KMS-11 (cell line): ENCODE data around the gene PCED1B.

ENCODE experiments used
- H2AFZ ChIP-seq: fragments of 200-600 bp; sonication (generic); 2 replicates; pipeline ENCODE4 v1.6.1; 2016; ENCODE audit warnings: antibody characterized with exemption, mixed run types, low read depth
- H3K27ac ChIP-seq: fragments of 200-600 bp; sonication (generic); 2 replicates; pipeline ENCODE4 v1.6.1; 2016; ENCODE audit warnings: mild to moderate bottlenecking, mixed run types
- H3K27me3 ChIP-seq: fragments of 200-600 bp; sonication (generic); 2 replicates; pipeline ENCODE4 v1.6.1; 2017; ENCODE audit warnings: mild to moderate bottlenecking, low read depth, mixed run types, moderate library complexity; ENCODE audit not compliant: insufficient read depth
- H3K36me3 ChIP-seq: fragments of 200-600 bp; sonication (generic); 2 replicates; pipeline ENCODE4 v1.6.1; 2017; ENCODE audit warnings: mild to moderate bottlenecking, mixed run types; ENCODE audit not compliant: insufficient read depth
- H3K4me1 ChIP-seq: fragments of 200-600 bp; sonication (generic); 2 replicates; pipeline ENCODE4 v1.6.1; 2016; ENCODE audit warnings: mild to moderate bottlenecking, low read depth, mixed run types; ENCODE audit not compliant: poor library complexity, severe bottlenecking
- H3K4me2 ChIP-seq: fragments of 200-600 bp; sonication (generic); 2 replicates; pipeline ENCODE4 v1.7.0; 2016; ENCODE audit warnings: mild to moderate bottlenecking, mixed run types
- H3K4me3 ChIP-seq: fragments of 200-600 bp; sonication (generic); IDR thresholded peaks from 2 replicates; pipeline ENCODE4 v1.6.1; 2017; ENCODE audit warnings: low read depth, low read length, mixed read lengths; ENCODE audit not compliant: insufficient read depth
- H3K79me2 ChIP-seq: fragments of 200-600 bp; sonication (generic); 2 replicates; pipeline ENCODE4 v1.6.1; 2016; ENCODE audit warnings: low read depth, mixed run types; ENCODE audit not compliant: insufficient read depth
- H3K9ac ChIP-seq: fragments of 200-600 bp; sonication (generic); 2 replicates; pipeline ENCODE4 v1.6.1; 2016; ENCODE audit warnings: mild to moderate bottlenecking, mixed run types
- H4K20me1 ChIP-seq: fragments of 200-600 bp; sonication (generic); 2 replicates; pipeline ENCODE4 v1.6.1; 2016; ENCODE audit warnings: mild to moderate bottlenecking, mixed run types; ENCODE audit not compliant: insufficient read depth
- CTCF ChIP-seq: fragments of 200-600 bp; sonication (generic); conservative IDR thresholded peaks from 2 replicates; pipeline ENCODE4 v1.6.1; 2017; ENCODE audit warnings: low read depth, mild to moderate bottlenecking, antibody characterized with exemption, low read length, moderate library complexity, mixed read lengths

PCED1B gene

GRCh38 chr12:47188576-47189441 lies 109.4 kb downstream of the PCED1B start:
- TF ChIP-seq CTCF, result no peak

GRCh38 chr12:47189728-47190127 lies 110.3 kb downstream of the PCED1B start:
- Histone ChIP-seq H3K79me2 (no peaks in the 10 kb centered on the region), H4K20me1 (no peaks in the 10 kb centered on the region), H2AFZ (no peak overlapping the region), H3K4me1 (no peaks in the 10 kb centered on the region), H3K4me2 (no peak overlapping the region), H3K9ac (no peak overlapping the region), H3K36me3 (no peaks in the 10 kb centered on the region), H3K27me3 (no peaks in the 10 kb centered on the region), H3K27ac (no peak overlapping the region), H3K4me3 (no peak overlapping the region)
- TF ChIP-seq CTCF, result no peak

More at GRCh38 chr12:47188576-47189441, 109.4 kb downstream of the PCED1B start:
- no peaks in the 10 kb centered on the region for H3K27me3 ChIP-seq
- H3K79me2 ChIP-seq, result no peaks in the 10 kb centered on the region
- no peak overlapping the region for H2AFZ ChIP-seq
- H4K20me1 ChIP-seq, result no peaks in the 10 kb centered on the region
- H3K4me2 ChIP-seq, result no peak overlapping the region
- H3K4me1 ChIP-seq, result no peaks in the 10 kb centered on the region
- no peak overlapping the region for H3K9ac ChIP-seq
- no peak overlapping the region for H3K27ac ChIP-seq
- H3K4me3 ChIP-seq, result no peak overlapping the region
- H3K36me3 ChIP-seq, result no peaks in the 10 kb centered on the region

GRCh38 chr12:47190271-47190750 lies 110.9 kb downstream of the PCED1B start:
- H3K36me3 ChIP-seq, result no peaks in the 10 kb centered on the region
- H3K9ac ChIP-seq, result no peak overlapping the region
- no peaks in the 10 kb centered on the region for H4K20me1 ChIP-seq
- H3K4me2 ChIP-seq, result no peak overlapping the region
- H3K4me1 ChIP-seq, result no peaks in the 10 kb centered on the region
- H3K4me3 ChIP-seq, result no peak overlapping the region
- H2AFZ ChIP-seq, result no peak overlapping the region
- TF ChIP-seq CTCF, result no peak
- no peaks in the 10 kb centered on the region for H3K79me2 ChIP-seq
- H3K27me3 ChIP-seq, result no peaks in the 10 kb centered on the region
- H3K27ac ChIP-seq, result no peak overlapping the region

- H4K20me1 ChIP-seq, result no peaks in the 10 kb centered on the region
- H3K9ac ChIP-seq, result no peak overlapping the region
- no peaks in the 10 kb centered on the region for H3K27me3 ChIP-seq
- no peak overlapping the region for H3K4me2 ChIP-seq
- H3K27ac ChIP-seq, result no peak overlapping the region
- H3K36me3 ChIP-seq, result no peaks in the 10 kb centered on the region
- H3K4me1 ChIP-seq, result no peaks in the 10 kb centered on the region
- no peaks in the 10 kb centered on the region for H3K79me2 ChIP-seq
- TF ChIP-seq CTCF, result no peak
- no peak overlapping the region for H3K4me3 ChIP-seq
- no peak overlapping the region for H2AFZ ChIP-seq
Measured at GRCh38 chr12:47190905-47191304, 111.5 kb downstream of the PCED1B start.
